Measurements from ENCODE around the gene MLLT10.
A peak's percentile ranks its signal among the peaks of the same experiment; 100 is the strongest.

The MLLT10 gene

DNA sequence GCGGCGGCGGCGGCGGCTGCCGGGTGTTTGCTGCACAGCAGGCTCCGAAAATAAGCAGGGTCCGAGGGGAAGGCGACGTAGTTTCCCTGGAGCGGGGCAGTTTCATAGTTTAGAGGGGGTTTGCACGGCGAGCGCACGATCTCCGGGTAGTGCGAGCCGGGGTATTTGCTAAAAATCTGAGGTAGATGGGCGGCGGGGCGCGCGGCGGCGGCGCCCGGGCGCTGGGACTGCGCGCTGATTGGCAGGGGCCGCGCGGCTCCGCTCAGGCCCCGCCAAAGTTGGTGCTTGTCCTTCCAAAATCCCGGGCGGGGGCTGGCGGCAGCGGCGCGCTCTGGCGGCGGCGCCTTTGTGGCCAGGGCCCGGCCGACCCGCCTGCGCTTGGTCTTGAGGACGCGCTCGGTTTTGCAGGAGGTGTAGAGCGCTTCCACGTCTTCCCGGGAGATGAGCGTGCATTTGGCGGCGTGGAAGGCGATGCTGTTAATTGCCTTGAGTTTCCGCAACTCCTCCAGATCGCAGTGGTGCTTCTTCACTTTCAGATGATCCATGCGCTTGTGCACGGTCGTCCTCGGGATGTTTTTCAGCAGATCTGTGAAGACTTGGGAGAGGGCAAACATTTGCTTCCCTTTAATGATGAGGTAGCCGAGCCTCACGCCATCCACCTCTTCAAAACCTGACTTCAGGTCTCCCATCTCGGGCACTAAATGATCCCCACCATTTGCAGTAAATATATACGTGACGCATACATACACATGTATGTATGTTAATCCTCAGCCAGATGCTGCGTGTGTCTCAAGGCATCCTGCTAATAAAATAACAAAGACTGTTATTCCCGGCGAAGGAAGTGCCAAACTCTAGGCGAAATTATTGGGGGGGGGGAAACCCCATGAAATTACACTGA is 16.6 kb upstream of the MLLT10 start:
- peak; percentile 84 for DNase-seq

DNA sequence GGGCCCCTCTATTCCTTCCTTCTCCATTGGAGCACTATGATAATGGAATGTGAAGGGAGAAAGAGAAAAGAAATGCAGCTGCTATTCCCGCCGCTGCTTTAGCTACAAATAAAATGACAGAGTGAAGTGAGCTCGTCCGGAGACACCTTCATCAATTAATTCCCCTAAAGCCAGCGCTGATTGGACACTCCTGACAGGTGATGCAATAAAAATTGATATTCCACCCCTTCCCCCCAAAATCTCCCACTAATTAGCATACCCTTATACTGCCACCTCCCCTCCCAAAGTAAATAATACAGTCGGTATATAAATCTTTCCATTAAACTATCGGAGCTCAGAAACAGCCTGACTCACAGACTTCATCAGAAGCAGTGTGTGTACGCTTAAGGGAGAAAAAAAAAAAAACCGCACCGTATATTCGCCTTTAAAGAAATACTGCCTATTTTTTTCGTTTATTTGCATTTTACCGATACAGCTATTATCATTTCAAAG is 15.8 kb upstream of the MLLT10 start:
- DNase-seq: peak; percentile 55

DNA sequence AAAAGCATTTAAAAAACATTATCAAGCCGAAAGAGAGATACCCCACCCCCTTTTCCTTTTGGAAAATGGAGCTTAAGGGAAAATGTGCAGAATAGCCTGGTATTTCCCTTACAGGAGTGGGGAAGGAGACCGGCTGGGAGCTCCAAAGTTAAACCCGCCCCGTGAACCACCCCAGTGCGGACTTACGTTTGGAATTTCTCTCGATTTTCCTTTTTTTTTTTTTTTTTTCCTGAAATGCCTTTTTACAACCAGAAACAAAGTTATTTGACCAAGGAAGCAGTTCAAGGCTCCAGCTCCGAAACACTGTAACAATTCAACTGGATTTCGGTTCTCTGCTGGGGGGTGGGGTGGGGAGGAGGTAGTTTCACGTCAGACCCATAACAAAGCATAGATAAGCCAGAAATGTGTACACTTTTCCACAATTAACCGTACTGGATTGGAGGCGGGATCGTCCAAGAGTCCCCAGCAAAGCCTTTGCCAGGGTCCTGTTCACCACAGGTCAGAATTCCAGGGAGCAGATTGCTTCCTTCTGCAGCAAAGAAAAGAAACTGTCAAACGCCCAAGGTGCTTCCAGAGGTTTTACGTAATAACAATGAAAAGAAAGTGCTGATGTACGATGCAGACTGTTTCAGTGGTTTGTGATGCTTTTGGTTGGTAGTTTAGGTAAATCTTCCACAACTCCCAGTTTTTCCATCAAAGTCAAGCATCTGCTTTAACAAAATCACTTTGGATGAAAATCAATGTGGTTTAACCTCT is 15.2 kb upstream of the MLLT10 start:
- peak; percentile 63 for DNase-seq

DNA sequence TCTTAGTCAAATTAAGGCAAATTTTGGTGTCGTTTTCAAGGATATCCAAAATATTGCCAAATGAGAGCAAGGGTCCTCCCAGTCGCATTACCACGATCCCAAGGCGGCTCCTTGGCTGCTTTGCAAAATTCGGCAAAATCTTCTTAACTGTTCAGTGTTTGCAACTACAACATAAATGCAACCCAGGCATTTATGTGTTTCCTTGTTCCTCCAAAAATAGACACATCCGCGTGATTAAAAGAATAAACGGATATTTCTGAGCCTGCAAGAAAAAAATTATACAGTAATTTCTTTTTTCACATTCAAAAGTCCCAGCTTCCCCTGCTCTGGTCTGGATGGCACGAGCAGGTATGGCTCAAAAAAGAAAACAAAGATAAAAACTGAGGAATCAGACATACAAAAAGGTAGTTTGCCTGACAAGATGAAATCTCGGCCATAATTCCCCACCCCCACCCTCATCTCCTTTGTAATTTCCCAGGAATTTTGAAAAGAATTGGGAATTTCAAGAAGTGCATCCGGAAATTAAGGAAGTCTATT is 14.6 kb upstream of the MLLT10 start:
- peak; percentile 41 for DNase-seq

DNA sequence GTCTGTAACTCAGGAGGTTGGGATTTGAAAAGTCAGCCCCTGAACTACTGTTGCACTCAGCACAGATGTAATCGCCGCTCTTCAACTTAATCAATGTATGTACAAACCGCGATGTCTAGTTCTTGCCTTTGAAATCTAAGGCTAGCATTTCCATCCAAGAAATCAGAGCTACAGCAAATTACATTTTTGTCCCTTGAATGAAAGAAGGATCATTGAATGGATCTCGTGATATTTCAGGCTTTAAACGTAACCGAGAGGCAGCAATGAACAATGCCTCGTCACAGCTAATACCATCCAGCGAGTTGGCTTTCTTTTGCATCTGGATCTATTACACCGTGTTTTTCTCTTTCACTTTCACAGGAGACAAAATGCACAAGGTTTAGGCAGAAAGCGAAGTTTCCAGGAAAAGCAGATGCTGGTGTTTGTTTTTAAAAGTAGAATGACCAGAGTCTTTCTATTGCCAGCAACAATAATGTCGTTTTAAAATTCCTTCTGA is 14.0 kb upstream of the MLLT10 start:
- DNase-seq: peak; percentile 57

DNA sequence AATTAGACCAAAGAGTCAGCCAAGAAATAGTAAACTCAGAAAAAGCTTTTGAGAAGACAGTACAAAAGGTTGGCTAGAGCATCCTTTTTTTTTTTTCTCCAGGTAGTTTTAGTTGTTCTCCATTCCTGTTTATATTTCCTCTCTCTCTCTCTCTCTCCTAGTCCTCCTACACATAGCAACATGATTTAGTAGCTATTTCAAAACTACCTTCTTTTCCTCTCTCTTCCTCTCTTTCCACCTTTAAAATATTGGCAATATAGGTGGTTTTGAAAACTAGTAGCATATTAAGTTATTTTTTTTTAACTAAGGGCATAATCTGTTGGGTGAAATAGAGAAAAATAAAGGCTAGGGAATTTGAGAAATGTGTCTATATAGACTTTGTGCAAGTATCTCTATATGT is 13.5 kb upstream of the MLLT10 start:
- DNase-seq: no peak

DNA sequence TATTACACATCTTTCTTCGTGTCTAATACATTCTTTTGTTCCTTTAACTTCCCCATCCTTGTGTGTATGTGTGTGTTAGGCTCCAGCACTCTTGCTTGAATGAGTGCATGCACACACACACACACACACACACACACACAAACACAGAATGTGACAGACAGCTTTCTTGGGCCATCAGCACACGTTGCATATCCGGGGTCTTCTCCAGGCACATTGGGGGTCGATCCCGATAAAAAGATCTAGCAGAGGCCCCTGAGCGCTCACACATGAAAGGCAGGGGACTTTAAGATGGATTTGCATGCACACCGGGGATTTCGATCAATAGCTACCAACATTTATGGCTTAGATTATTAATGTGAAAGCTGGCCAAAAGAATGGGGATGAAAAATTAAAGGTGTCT is 13.1 kb upstream of the MLLT10 start:
- peak; percentile 24 for DNase-seq

DNA sequence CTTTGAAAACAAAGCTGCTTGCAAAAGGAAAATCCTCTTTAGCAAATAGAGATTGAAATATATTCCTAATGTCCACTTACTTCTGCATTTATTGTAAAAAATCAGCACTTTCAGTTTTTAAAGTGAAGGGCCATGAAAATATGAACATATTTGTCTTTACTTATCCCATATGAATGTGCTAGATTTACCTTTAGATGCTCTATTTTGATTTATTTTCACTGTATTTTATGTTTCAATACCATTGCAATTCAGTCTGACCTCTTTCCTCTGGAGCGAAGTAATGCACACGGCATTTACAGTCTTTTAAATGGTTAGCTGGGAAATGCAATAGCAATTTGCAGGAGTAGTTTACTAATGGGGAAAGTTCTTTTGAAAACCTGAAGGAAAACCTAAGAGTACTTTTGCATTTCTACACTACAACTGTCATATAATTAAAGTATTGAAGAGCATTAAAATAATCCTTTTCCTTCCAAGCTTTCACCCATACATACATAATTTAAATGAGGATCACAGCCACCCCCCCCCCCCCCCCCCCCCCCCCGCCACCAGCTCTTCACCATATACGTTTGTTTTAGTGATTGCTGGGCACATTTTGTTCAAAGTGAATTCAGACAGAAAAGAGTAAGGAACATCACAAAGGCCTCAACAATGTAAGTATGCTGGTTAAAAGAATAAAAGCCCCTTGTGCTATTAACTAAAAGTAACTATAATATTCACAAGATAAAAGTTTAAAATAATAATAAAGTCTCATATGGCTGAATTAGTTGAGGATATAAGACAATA is 12.1 kb upstream of the MLLT10 start:
- no peak for DNase-seq

DNA sequence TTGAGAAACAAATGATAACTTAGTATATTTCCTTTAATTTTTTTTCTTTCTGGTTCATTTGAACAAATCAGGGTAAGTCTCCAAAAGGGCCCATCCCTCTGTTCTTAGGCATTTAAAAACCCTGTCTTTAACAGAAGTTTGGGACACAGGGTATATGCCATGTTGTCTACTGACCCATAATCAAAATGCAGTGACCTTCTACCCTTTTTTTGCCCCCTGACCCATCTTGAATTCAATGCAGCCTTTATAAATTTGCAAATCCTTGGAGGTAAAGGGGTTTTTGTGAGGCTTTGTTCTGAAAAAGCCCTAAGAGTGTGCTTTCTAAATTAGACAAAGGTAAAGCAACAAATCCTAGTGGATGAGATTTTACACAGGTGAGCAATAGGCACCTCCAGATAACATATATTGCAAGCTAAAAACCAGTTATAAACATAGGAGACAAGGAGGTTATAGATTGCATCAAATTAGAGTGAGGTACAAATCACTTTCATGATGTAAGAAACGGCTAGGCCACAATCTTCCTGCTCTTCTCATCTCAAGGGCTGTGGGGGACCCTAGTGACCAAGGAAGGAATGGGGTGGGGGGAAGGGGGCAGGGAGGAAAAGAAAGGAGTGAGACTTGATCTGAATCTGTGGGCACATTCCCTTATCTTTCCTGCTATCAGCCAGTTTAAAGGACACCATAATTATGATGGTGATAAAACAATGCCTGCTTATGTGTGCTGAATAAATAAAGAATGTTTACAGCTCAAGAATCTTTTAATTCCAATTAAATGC is 11.2 kb upstream of the MLLT10 start:
- no peak for DNase-seq

DNA sequence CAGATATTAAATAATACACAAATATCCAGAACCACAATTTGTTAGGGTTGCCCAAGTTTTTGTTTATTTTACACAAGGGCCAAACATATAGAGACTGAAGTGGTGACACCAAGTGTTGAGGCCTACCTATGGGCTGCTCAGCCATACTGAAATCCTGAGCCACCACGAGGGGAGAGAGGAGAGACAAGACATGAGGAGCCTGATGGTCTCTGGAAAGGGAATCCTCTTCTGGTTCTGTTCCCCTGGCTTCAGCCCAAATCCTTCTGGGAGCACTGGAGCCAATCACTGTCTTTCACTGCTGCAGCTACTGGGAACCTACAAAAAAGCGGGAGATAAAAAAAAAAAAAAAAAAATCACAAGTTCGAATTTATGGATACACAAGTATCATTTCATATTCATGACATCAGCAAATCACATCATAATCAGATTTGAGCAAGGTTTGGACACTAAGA is 10.4 kb upstream of the MLLT10 start:
- peak; percentile 73 for DNase-seq

DNA sequence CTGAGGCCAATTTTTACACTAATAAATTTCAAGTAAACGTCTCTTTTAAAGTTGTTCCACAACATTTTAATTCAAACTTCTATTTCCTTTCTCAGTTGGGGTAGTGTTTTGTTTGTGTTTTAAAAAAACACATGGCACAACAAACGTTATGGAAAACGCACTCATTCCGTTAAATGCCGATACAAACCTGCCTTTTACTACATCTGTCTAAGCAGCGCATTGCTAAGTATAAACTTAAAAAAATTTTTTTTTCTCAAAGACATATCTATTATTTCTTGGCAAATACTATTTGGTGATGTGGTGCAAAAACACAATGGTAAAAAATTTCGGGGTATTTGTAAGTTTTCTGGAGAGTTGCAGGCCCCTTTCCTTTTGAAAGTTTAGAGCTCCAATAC is 9.9 kb upstream of the MLLT10 start:
- no peak for DNase-seq

DNA sequence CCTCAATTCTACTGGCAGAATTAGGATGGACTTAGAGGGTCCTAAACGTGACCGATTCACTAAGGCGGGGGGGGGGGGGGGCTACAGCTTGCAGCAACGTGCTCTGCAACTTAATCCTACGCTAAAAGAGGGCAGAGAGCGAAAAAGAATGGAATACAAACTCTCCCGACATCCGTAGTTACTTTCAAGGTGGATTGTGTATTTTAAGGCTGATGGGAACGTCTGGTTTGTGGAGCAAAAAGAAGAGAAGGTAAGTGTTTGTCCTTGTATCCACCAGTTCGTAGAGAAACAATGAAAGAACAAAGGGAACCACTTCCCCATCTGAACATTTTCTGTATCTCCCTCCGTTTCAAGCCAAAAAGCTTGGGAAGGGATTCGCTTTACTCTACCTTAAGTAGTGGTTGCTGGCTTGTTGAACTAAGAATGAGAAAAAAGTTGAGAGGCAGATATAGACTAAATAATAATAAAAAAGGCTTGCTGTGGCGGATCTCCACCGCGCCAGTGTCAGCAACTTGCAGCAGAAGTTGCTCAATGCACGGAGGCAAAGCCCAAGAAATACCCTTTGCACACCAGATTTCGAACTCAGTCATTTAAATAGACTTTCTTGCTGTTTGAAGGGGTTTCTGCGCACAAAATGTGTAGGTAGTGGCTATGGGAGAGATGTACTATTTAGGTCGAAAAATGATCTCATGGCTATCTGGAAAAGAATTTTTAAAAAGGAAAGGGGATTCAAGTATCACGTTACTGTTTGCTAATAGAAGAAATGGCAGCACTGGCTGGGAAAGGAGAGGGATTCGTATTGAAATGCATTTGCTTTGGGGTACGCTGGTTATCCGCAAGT is 9.3 kb upstream of the MLLT10 start:
- DNase-seq: peak; percentile 57

DNA sequence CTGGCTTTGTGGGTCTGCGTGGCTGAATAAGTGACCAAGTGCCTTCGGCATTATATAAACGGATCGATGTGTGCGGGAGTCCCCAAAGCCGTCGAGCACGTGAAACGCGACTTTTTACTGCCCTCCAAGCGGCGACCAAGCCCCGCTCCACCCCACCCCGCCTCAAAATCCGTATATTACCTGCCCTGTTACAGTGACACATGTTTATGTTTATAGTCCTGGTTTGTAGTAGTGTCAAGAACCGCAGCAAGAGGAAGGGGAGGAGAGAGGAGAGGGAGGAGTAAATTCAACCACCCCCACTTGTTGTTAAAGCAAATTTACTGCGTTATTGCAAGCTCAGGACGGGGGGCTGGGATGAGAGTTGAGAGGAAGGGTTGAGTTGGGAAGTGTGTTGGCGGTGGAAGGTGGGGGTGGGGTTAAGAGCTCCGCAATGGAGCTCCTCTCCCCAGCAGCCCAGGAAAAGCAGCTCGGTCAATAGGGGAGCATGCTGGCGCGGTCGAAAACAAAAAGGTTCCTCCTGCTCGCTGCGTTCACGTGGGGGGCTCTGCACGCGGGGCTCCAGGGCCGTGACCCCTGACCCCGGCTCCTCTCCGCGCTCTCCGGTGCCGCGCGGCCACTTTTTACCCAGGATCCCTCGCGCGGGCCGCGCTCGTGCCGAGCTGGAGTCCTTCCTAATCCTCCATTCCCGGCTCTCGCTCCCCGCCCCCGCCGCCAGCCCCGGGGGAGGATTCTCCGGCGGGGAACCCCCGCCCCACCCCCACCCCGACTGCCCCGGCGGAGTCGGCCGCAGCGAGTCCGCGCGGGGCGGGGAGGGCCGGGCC is 8.5 kb upstream of the MLLT10 start, which contains the start of gene SKIDA1:
SKIDA1 (minus strand) TSS at position 316 of the 821 bp plus-strand sequence. CDS start 7,860 bp downstream, outside the sequence.
- peak; percentile 94 for DNase-seq

DNA sequence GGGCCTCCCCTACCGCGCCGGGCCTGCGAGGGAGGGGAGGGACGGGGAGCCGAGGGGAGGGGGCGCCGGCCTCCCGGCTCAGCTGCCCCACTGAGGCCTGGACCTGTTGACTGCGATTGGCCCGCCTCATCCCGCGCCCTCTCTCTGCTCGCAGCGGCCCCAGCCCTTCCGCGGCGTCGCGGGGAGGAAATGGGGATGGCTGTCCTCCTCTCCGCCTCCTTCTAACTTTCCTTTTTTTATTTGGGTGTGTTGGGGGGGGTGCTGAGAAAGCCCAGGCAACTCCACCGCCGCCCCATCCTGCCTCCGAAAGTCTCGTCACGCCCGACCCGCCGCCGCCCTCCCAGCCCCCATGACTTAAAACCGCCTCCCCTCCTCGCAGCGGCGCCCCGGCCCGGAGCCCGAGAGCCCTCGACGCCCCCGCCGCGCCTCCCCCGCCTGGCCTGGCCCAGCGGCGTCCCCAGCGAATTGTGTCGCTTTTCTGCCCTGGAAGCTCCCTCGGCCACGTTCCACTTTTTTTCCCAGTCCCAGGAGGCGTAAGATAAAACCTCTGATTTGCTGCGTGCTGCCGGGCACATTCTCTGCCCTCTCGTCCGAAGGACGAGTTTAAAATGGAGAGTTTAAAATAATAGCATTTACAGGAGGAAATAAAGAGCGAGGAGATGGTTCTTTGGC is 7.7 kb upstream of the MLLT10 start:
- peak; percentile 96 for DNase-seq

DNA sequence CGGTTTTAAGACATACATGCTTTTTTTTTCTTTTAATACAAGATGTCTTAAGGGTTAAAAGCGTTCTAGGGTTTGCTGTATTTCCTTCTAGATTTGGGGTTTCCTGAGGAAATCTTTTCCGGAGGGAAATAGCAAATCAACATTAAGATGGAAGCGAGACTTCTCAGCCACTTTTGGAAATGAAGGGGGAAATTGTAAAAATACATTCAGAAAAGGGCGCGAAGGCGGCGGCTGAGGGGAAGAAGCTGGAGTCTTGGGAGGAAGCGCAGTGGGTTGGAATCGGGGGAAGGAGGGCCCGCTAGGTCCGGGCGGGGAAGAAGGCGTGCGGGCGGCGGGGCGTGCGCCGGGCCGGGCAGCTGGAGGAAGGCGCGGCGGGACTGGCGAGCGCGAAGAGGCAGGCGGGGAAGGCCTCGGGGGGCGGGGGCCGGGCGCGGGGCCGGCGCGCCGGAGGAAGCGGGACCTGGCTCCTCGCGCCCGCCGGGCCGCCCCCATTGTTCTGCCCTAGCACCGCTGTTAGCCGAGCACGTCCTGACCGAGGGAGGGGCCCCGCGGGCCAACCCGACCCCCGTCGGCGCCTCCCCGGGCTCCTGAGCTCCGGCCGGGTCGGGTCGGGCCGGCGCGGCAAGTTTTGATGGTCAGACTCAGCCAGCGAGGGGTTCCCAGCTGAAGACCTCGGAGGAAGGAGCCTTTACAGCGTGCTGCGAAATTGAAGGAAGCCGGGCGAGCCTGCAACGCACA is 7.0 kb upstream of the MLLT10 start:
- DNase-seq: peak; percentile 86

DNA sequence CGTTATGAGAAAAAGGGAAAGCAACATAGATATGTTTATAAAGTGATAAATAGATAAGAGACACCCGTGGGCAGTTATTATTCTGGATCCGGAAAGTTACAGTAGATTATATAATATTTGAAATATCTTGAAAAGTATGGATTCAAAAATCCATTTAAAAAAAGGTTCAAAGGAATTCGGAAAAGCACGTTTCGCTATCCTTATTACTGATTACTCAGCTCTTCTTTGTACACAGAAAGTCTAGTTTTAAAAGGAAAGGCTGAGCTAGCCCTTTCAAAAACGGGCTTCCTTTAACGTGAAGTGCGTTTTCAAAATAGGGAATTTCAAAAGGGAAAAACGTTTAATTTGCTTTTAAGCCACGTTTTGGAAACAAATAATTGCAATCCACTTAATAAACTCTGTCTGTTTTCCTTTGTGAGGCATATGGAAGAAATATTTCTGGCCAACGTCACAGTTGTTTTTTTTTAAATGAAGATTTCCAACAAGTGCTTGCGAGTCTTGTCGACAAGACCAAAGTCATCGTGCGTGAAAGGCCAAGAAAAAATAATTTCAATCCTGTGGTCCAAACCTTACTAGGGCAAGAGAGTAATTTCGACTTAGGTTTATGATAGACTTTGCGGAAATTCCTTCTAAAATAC is 6.3 kb upstream of the MLLT10 start:
- DNase-seq: no peak

DNA sequence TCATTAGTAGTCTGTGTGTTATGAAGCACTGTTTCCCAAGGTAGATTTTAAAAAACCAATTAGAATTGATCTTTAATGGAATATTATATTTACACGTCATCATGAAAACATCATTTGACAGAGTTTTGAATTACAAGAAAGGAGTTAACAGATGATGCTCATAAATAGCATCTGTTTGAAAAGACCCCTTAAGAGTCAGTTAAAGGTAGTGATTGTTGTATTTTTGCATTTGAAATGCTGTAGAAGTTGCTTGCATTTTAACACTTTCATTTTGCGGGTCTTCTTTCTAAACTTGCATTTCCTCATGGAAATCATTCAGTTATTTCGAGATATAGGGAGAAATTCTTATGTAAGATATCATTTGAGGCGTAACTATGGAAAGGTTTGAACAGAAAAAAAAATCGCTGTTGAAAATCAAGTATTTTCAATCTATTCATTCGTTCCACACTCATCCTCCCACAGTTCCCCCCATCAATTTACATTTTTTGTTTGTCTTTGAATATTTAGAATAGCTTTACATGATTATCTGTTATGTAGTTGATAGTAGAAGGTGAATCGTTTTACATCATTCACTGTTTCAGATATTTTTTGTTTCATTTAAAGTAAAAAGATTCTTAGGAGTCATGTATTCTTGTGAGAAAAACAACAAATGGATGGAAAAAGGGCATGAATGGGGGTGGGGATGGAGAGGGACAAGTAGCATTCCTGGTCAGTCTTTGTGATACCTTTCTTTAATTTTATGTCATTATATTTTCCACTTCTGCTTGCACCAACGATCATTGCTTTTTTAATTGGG is 5.6 kb upstream of the MLLT10 start:
- DNase-seq: no peak
